WTC11 (cell line): ENCODE results near the gene SFI1. TPM values are rescaled to one million over a fixed set of nuclear protein-coding genes. Genes with fewer than 3 reads are reported as not detected.

Source experiments
- ATAC-seq: fragments of 200-7000 bp; cut with Tn5 transposase; 2 replicates; pipeline ENCODE4 v1.10.0; 2021; ENCODE audit warnings: mild to moderate bottlenecking, moderate library complexity
- CTCF ChIA-PET: fragments of 300-600 bp; sonication (Branson Sonifier 250); formaldehyde crosslinking; loops from one replicate; lab custom pipeline; 2021; ENCODE audit warnings: antibody characterized with exemption; lab: Charles Lee
- POLR2A ChIA-PET: fragments of 350-600 bp; sonication (Branson Sonifier 250); formaldehyde crosslinking; loops from one replicate; lab custom pipeline; 2021; ENCODE audit warnings: antibody characterized with exemption; lab: Charles Lee
- DNase-seq: peaks from one replicate; pipeline ENCODE4 v3.0.0; 2021; ENCODE audit warnings: low spot score
- H3K27ac Mint-ChIP-seq: 2 replicates; pipeline ENCODE4 v1.8.0; 2021; ENCODE audit warnings: mixed read lengths
- H3K27me3 Mint-ChIP-seq: 2 replicates; pipeline ENCODE4 v1.8.0; 2021; ENCODE audit warnings: low read depth, mild to moderate bottlenecking, moderate library complexity, mixed read lengths
- H3K36me3 Mint-ChIP-seq: 2 replicates; pipeline ENCODE4 v1.8.0; 2021; ENCODE audit warnings: mixed read lengths
- H3K4me1 Mint-ChIP-seq: 2 replicates; pipeline ENCODE4 v1.8.0; 2022; ENCODE audit warnings: mixed read lengths
- H3K4me3 Mint-ChIP-seq: 2 replicates; pipeline ENCODE4 v1.8.0; 2021; ENCODE audit warnings: mild to moderate bottlenecking, moderate library complexity, mixed read lengths
- H3K9me3 Mint-ChIP-seq: 2 replicates; pipeline ENCODE4 v1.8.0; 2021; ENCODE audit warnings: mixed read lengths
- NR1H2 ChIP-seq: sonication (generic); formaldehyde crosslinking; IDR thresholded peaks from 2 replicates; pipeline ENCODE4 v1.9.0; 2021; ENCODE audit warnings: mild to moderate bottlenecking, moderate library complexity, missing genetic modification reagents
- RELA ChIP-seq: sonication (generic); formaldehyde crosslinking; IDR thresholded peaks from 2 replicates; pipeline ENCODE4 v1.8.1; 2022; ENCODE audit warnings: missing genetic modification reagents, mild to moderate bottlenecking, borderline replicate concordance
- TEAD1 ChIP-seq: sonication (generic); formaldehyde crosslinking; IDR thresholded peaks from 2 replicates; pipeline ENCODE4 v1.8.0; 2022; ENCODE audit warnings: mild to moderate bottlenecking, missing genetic modification reagents
- TEAD4 ChIP-seq: sonication (generic); formaldehyde crosslinking; IDR thresholded peaks from 2 replicates; pipeline ENCODE4 v1.8.0; 2022; ENCODE audit warnings: mild to moderate bottlenecking, missing genetic modification reagents
- TP53 ChIP-seq: sonication (generic); formaldehyde crosslinking; IDR thresholded peaks from 2 replicates; pipeline ENCODE4 v1.8.1; 2023; ENCODE audit warnings: mild to moderate bottlenecking, missing genetic modification reagents
- ZNF416 ChIP-seq: fragments of 250-450 bp; sonication (Bioruptor Pico); IDR thresholded peaks from 2 replicates; pipeline ENCODE4 v1.9.0; 2021; ENCODE audit warnings: mild to moderate bottlenecking, inconsistent platforms
- ZNF423 ChIP-seq: fragments of 250-450 bp; sonication (Bioruptor Pico); IDR thresholded peaks from 2 replicates; pipeline ENCODE4 v2.1.2; 2022; ENCODE audit warnings: mild to moderate bottlenecking, moderate library complexity
- total RNA-seq: library from RNA; stranded (reverse); gene quantifications from 3 replicates; pipeline ENCODE4 v1.2.3, GENCODE V29; 2021
- TF ChIP-seq, protein P1 (sequence below): sonication (generic); formaldehyde crosslinking; IDR thresholded peaks from 2 replicates; pipeline ENCODE4 v1.8.1; 2023; ENCODE audit warnings: mild to moderate bottlenecking, missing genetic modification reagents, borderline replicate concordance
- TF ChIP-seq, protein P2 (sequence below): sonication (generic); formaldehyde crosslinking; conservative IDR thresholded peaks from 2 replicates; pipeline ENCODE4 v1.8.1; 2023; ENCODE audit warnings: mild to moderate bottlenecking, low read depth, missing genetic modification reagents, moderate library complexity
- TF ChIP-seq, protein P3 (sequence below): fragments of 200-600 bp; IDR thresholded peaks from 2 replicates; pipeline ENCODE4 v1.8.0; 2022; ENCODE audit warnings: antibody characterized with exemption
- TF ChIP-seq, protein P4 (sequence below): sonication (generic); formaldehyde crosslinking; IDR thresholded peaks from 2 replicates; pipeline ENCODE4 v1.8.1; 2023; ENCODE audit warnings: mild to moderate bottlenecking, missing genetic modification reagents, moderate library complexity
- TF ChIP-seq, protein P5 (sequence below): fragments of 250-450 bp; sonication (Bioruptor Pico); conservative IDR thresholded peaks from 2 replicates; pipeline ENCODE4 v1.9.0; 2021; ENCODE audit warnings: mild to moderate bottlenecking
- TF ChIP-seq, protein P6 (sequence below): fragments of 250-450 bp; sonication (Bioruptor Pico); IDR thresholded peaks from 2 replicates; pipeline ENCODE4 v1.9.0; 2021; ENCODE audit warnings: mild to moderate bottlenecking, borderline replicate concordance

SFI1 gene
- total RNA-seq, 1 experiment from 2014 or later: 43.6 TPM

DNA sequence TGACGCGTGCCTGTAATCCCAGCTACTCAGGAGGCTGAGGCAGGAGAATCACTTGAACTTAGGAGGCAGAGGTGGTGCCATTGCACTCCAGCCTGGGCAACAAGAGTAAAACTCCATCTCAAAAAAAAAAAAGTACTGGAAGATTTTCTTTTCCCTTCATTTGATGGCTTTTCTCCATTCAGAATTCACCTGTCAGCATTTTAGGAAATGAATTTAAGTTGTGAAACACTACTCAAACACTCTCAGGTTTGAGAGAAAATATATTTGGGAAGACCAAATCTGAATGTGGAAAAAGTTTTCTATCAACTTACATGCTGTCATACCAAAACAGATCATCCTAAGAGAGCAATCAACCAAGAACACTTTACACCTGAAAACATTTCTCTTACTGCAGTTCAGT, 9.4 kb upstream of the SFI1 start (continued):
- TF ChIP-seq, protein P1, sequence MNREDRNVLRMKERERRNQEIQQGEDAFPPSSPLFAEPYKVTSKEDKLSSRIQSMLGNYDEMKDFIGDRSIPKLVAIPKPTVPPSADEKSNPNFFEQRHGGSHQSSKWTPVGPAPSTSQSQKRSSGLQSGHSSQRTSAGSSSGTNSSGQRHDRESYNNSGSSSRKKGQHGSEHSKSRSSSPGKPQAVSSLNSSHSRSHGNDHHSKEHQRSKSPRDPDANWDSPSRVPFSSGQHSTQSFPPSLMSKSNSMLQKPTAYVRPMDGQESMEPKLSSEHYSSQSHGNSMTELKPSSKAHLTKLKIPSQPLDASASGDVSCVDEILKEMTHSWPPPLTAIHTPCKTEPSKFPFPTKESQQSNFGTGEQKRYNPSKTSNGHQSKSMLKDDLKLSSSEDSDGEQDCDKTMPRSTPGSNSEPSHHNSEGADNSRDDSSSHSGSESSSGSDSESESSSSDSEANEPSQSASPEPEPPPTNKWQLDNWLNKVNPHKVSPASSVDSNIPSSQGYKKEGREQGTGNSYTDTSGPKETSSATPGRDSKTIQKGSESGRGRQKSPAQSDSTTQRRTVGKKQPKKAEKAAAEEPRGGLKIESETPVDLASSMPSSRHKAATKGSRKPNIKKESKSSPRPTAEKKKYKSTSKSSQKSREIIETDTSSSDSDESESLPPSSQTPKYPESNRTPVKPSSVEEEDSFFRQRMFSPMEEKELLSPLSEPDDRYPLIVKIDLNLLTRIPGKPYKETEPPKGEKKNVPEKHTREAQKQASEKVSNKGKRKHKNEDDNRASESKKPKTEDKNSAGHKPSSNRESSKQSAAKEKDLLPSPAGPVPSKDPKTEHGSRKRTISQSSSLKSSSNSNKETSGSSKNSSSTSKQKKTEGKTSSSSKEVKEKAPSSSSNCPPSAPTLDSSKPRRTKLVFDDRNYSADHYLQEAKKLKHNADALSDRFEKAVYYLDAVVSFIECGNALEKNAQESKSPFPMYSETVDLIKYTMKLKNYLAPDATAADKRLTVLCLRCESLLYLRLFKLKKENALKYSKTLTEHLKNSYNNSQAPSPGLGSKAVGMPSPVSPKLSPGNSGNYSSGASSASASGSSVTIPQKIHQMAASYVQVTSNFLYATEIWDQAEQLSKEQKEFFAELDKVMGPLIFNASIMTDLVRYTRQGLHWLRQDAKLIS (CRISPR knock-in tag): no peak
- TF ChIP-seq, protein P2, sequence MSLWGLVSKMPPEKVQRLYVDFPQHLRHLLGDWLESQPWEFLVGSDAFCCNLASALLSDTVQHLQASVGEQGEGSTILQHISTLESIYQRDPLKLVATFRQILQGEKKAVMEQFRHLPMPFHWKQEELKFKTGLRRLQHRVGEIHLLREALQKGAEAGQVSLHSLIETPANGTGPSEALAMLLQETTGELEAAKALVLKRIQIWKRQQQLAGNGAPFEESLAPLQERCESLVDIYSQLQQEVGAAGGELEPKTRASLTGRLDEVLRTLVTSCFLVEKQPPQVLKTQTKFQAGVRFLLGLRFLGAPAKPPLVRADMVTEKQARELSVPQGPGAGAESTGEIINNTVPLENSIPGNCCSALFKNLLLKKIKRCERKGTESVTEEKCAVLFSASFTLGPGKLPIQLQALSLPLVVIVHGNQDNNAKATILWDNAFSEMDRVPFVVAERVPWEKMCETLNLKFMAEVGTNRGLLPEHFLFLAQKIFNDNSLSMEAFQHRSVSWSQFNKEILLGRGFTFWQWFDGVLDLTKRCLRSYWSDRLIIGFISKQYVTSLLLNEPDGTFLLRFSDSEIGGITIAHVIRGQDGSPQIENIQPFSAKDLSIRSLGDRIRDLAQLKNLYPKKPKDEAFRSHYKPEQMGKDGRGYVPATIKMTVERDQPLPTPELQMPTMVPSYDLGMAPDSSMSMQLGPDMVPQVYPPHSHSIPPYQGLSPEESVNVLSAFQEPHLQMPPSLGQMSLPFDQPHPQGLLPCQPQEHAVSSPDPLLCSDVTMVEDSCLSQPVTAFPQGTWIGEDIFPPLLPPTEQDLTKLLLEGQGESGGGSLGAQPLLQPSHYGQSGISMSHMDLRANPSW: no peak

DNA sequence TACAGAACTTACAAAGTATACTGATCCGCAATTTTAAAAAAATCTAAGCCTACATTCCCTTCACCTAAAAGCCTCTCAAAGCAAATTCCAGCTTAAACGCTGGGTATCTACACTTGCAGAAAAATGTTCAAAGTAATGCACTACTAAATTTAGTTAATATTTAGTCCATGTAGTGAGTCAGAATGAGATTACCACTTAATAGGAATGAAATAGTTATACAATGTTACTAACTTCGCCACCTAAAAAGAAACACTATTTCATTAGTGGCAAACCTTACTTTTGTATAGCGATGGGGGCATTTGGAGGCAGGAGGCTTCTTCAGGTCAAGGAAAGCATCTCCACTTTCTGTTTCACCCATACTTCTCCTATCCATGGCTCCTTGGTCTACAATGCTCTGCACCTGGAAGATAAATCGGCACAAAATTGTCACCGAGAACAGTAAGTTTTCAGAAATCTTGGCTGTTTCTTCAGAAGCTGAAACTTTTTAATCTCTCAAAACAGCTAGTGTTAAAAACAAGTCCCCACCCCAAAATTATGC, 7.9 kb upstream of the SFI1 start:
- H3K4me3 Mint-ChIP-seq: peak overlapping the region; percentile 70
- ATAC-seq (no peak), DNase-seq (no peak)
- no peaks in the 10 kb centered on the region for H3K9me3 Mint-ChIP-seq
- TF ChIP-seq, protein P3, sequence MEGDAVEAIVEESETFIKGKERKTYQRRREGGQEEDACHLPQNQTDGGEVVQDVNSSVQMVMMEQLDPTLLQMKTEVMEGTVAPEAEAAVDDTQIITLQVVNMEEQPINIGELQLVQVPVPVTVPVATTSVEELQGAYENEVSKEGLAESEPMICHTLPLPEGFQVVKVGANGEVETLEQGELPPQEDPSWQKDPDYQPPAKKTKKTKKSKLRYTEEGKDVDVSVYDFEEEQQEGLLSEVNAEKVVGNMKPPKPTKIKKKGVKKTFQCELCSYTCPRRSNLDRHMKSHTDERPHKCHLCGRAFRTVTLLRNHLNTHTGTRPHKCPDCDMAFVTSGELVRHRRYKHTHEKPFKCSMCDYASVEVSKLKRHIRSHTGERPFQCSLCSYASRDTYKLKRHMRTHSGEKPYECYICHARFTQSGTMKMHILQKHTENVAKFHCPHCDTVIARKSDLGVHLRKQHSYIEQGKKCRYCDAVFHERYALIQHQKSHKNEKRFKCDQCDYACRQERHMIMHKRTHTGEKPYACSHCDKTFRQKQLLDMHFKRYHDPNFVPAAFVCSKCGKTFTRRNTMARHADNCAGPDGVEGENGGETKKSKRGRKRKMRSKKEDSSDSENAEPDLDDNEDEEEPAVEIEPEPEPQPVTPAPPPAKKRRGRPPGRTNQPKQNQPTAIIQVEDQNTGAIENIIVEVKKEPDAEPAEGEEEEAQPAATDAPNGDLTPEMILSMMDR: no peak
- TF ChIP-seq, protein P4, sequence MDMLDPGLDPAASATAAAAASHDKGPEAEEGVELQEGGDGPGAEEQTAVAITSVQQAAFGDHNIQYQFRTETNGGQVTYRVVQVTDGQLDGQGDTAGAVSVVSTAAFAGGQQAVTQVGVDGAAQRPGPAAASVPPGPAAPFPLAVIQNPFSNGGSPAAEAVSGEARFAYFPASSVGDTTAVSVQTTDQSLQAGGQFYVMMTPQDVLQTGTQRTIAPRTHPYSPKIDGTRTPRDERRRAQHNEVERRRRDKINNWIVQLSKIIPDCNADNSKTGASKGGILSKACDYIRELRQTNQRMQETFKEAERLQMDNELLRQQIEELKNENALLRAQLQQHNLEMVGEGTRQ (CRISPR knock-in tag): no peak
- no peak for TF ChIP-seq RELA
- TF ChIP-seq, protein P5, sequence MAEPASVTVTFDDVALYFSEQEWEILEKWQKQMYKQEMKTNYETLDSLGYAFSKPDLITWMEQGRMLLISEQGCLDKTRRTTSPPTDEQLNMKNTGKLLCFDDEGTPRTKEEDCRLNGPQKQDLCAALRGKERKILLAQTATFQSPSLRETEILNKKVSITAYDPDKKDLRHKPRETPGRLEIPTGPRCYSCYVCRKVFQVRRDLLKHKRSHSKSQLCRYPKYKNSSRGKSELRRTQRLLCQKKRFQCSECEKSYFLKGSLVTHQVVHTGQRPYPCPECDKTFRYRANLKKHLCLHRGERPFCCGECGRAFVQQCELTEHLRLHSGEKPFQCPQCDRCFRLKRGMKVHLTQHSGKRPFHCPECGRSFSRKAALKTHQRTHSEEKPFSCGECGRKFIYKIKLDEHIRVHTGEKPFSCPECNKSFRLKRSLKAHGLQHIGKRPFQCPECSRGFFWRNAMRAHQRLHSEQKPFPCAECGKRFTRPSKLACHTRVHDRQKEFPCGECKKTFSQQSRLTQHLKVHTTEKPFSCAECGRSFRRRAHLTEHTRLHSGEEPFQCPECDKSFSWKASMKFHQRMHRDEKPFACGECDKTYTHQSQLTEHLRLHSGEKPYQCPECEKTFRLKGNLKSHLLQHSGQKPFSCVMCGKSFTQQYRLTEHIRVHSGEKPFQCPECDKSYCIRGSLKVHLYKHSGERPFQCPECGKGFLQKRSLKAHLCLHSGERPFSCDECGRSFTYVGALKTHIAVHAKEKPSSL (CRISPR knock-in tag): no peak
- TF ChIP-seq, protein P6, sequence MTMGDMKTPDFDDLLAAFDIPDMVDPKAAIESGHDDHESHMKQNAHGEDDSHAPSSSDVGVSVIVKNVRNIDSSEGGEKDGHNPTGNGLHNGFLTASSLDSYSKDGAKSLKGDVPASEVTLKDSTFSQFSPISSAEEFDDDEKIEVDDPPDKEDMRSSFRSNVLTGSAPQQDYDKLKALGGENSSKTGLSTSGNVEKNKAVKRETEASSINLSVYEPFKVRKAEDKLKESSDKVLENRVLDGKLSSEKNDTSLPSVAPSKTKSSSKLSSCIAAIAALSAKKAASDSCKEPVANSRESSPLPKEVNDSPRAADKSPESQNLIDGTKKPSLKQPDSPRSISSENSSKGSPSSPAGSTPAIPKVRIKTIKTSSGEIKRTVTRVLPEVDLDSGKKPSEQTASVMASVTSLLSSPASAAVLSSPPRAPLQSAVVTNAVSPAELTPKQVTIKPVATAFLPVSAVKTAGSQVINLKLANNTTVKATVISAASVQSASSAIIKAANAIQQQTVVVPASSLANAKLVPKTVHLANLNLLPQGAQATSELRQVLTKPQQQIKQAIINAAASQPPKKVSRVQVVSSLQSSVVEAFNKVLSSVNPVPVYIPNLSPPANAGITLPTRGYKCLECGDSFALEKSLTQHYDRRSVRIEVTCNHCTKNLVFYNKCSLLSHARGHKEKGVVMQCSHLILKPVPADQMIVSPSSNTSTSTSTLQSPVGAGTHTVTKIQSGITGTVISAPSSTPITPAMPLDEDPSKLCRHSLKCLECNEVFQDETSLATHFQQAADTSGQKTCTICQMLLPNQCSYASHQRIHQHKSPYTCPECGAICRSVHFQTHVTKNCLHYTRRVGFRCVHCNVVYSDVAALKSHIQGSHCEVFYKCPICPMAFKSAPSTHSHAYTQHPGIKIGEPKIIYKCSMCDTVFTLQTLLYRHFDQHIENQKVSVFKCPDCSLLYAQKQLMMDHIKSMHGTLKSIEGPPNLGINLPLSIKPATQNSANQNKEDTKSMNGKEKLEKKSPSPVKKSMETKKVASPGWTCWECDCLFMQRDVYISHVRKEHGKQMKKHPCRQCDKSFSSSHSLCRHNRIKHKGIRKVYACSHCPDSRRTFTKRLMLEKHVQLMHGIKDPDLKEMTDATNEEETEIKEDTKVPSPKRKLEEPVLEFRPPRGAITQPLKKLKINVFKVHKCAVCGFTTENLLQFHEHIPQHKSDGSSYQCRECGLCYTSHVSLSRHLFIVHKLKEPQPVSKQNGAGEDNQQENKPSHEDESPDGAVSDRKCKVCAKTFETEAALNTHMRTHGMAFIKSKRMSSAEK (CRISPR knock-in tag): no peak
- TF ChIP-seq TP53 (CRISPR knock-in tag): no peak
- no peak for TF ChIP-seq NR1H2 (CRISPR knock-in tag)
- TF ChIP-seq TEAD1: no peak
- no peak for TF ChIP-seq TEAD4 (CRISPR knock-in tag)
- TF ChIP-seq ZNF423: no peak
- TF ChIP-seq ZNF416: no peak
- H3K27me3 Mint-ChIP-seq: no peaks in the 10 kb centered on the region
- POLR2A ChIA-PET: interaction anchor here (0.6 kb wide), 2 partner anchors 162 to 170 kb away, joined by 3 to 6 read pairs; no protein-coding TSS in a partner anchor
- peaks cover 21% of the 10 kb centered on the region for H3K36me3 Mint-ChIP-seq
- CTCF ChIA-PET: interaction anchor here (0.6 to 1.3 kb wide), 4 partner anchors 37 to 1233 kb away, joined by 3 to 4 read pairs (median 3); no protein-coding TSS in a partner anchor
- H3K4me1 Mint-ChIP-seq: peaks cover 25% of the 10 kb centered on the region
- H3K27ac Mint-ChIP-seq: no peak overlapping the region
